Measurements from ENCODE around the gene PHLDB2. TPM values are rescaled to one million over a fixed set of nuclear protein-coding genes. Genes with fewer than 3 reads are reported as not detected.

PHLDB2 gene
- total RNA-seq, 1 experiment from 2014 or later = 90.1 TPM

- POLR2A ChIA-PET (ENCODE audit: unreplicated experiment) = no interaction called here
- intact Hi-C loops (cut with micrococcal nuclease) = no loop called here
- H3K4me2 ChIP-seq (ENCODE audit: low read length) = no peak overlapping the region
- CTCF ChIA-PET = no interaction called here
- H3K9me3 ChIP-seq (ENCODE audit: low read length) = no peaks in the 10 kb centered on the region
- no TSS peak for BruUV-seq (replicated peaks)
- H2AFZ ChIP-seq (ENCODE audit: low read length) = no peak overlapping the region
- DNase-seq = no peak
- peaks cover 92% of the 10 kb centered on the region for H3K79me2 ChIP-seq (ENCODE audit: low read length)
- H3K4me3 ChIP-seq (ENCODE audit: low read length) = no peak overlapping the region
- no peaks in the 10 kb centered on the region for H3K27me3 ChIP-seq (ENCODE audit: low read length)
- H3K4me1 ChIP-seq (ENCODE audit: insufficient read depth, low read length) = peaks cover 30% of the 10 kb centered on the region
- H4K20me1 ChIP-seq (ENCODE audit: low read length) = peaks cover 8% of the 10 kb centered on the region; the same call in 1 of the 2 replicates
- no peak for ATAC-seq
- H3K9ac ChIP-seq (ENCODE audit: low read length) = no peak overlapping the region
- H3K27ac ChIP-seq (ENCODE audit: low read length) = no peak overlapping the region
- H3K9me2 ChIP-seq (replicated peaks; ENCODE audit: low read length) = no peaks in the 10 kb centered on the region
- no peaks in the 10 kb centered on the region for H3F3A ChIP-seq (ENCODE audit: low read length, unreplicated experiment)
- H3K36me3 ChIP-seq (ENCODE audit: low read depth, low read length) = peaks cover 18% of the 10 kb centered on the region
- TF ChIP-seq EZH2phosphoT487 (IDR thresholded peaks at IDR 0.05; ENCODE audit: borderline replicate concordance, low read length) (no peak), CTCF (conservative IDR thresholded peaks at IDR 0.05; ENCODE audit: low read depth, low read length) (no peak), EZH2 (IDR thresholded peaks at IDR 0.05; ENCODE audit: low read length, unreplicated experiment) (no peak)
Measured at GRCh38 chr3:111892070-111892469, 33.0 kb downstream of the PHLDB2 start.

GRCh38 chr3:111895071-111895470, 36.0 kb downstream of the PHLDB2 start:
- no peaks in the 10 kb centered on the region for H3K27me3 ChIP-seq (ENCODE audit: low read length)
- no peaks in the 10 kb centered on the region for H3F3A ChIP-seq (ENCODE audit: low read length, unreplicated experiment)
- no peak for TF ChIP-seq EZH2phosphoT487 (IDR thresholded peaks at IDR 0.05; ENCODE audit: borderline replicate concordance, low read length)
- no peak for TF ChIP-seq EZH2 (IDR thresholded peaks at IDR 0.05; ENCODE audit: low read length, unreplicated experiment)
- peak; percentile 79 for TF ChIP-seq CTCF (conservative IDR thresholded peaks at IDR 0.05; ENCODE audit: low read depth, low read length)
- POLR2A ChIA-PET (ENCODE audit: unreplicated experiment) = interaction anchor here (0.6 kb wide), 2 partner anchors 48 to 1683 kb away, joined by 3 to 9 read pairs; no protein-coding TSS in a partner anchor
- H3K4me3 ChIP-seq (ENCODE audit: low read length) = no peak overlapping the region
- H3K9me3 ChIP-seq (ENCODE audit: low read length) = no peaks in the 10 kb centered on the region
- no peak overlapping the region for H2AFZ ChIP-seq (ENCODE audit: low read length)
- peaks cover 28% of the 10 kb centered on the region for H3K36me3 ChIP-seq (ENCODE audit: low read depth, low read length)
- no peak overlapping the region for H3K27ac ChIP-seq (ENCODE audit: low read length)
- peaks cover 5% of the 10 kb centered on the region; the same call in 1 of the 2 replicates for H4K20me1 ChIP-seq (ENCODE audit: low read length)
- CTCF ChIA-PET = interaction anchor here (0.5 to 1.2 kb wide), 10 partner anchors 34 to 185 kb away, joined by 3 to 29 read pairs (median 6); partner anchors contain the start of gene ABHD10
- peak; percentile 79 for ATAC-seq
- peak; percentile 80 for DNase-seq
- H3K9me2 ChIP-seq (replicated peaks; ENCODE audit: low read length) = no peaks in the 10 kb centered on the region
- H3K9ac ChIP-seq (ENCODE audit: low read length) = no peak overlapping the region
- peaks cover 25% of the 10 kb centered on the region for H3K4me1 ChIP-seq (ENCODE audit: insufficient read depth, low read length)
- no peak overlapping the region for H3K4me2 ChIP-seq (ENCODE audit: low read length)
- intact Hi-C loops (cut with micrococcal nuclease) = loop anchor here (1.0 kb wide), 3 partner anchors 72 to 178 kb away; no protein-coding TSS in a partner anchor
- H3K79me2 ChIP-seq (ENCODE audit: low read length) = peaks cover 92% of the 10 kb centered on the region
- no TSS peak for BruUV-seq (replicated peaks)

- POLR2A ChIA-PET (ENCODE audit: unreplicated experiment) = no interaction called here
Measured at GRCh38 chr3:111899966-111900365, 40.9 kb downstream of the PHLDB2 start.

More at GRCh38 chr3:111899966-111900365, 40.9 kb downstream of the PHLDB2 start:
- Histone ChIP-seq H3K4me1 (ENCODE audit: insufficient read depth, low read length) (peaks cover 38% of the 10 kb centered on the region), H3K9me2 (replicated peaks; ENCODE audit: low read length) (no peaks in the 10 kb centered on the region), H3K4me3 (ENCODE audit: low read length) (no peak overlapping the region), H3K9me3 (ENCODE audit: low read length) (no peaks in the 10 kb centered on the region), H3F3A (ENCODE audit: low read length, unreplicated experiment) (peaks cover 4% of the 10 kb centered on the region), H3K4me2 (ENCODE audit: low read length) (no peak overlapping the region), H3K27me3 (ENCODE audit: low read length) (no peaks in the 10 kb centered on the region), H3K79me2 (ENCODE audit: low read length) (peaks cover 90% of the 10 kb centered on the region), H3K9ac (ENCODE audit: low read length) (no peak overlapping the region), H4K20me1 (ENCODE audit: low read length) (no peaks in the 10 kb centered on the region), H2AFZ (ENCODE audit: low read length) (no peak overlapping the region), H3K36me3 (ENCODE audit: low read depth, low read length) (peaks cover 29% of the 10 kb centered on the region), H3K27ac (ENCODE audit: low read length) (no peak overlapping the region)
- ATAC-seq (no peak), DNase-seq (no peak)
- intact Hi-C loops (cut with micrococcal nuclease) = no loop called here
- CTCF ChIA-PET = interaction anchor here (0.6 kb wide), 1 partner anchor 182 kb away, joined by 3 read pairs; no protein-coding TSS in a partner anchor
- no TSS peak for BruUV-seq (replicated peaks)
- no peak for TF ChIP-seq EZH2 (IDR thresholded peaks at IDR 0.05; ENCODE audit: low read length, unreplicated experiment)
- TF ChIP-seq CTCF (conservative IDR thresholded peaks at IDR 0.05; ENCODE audit: low read depth, low read length) = no peak
- TF ChIP-seq EZH2phosphoT487 (IDR thresholded peaks at IDR 0.05; ENCODE audit: borderline replicate concordance, low read length) = no peak

Data from PC-3 (cell line).